Transverse colon (tissue), 4 donors: ENCODE data around the gene FGGY. TPM values are rescaled to one million over a fixed set of nuclear protein-coding genes. Genes with fewer than 3 reads are reported as not detected.
A peak's percentile ranks its signal among the peaks of the same experiment; 100 is the strongest.

Experiments used
- DNase-seq: peaks from one replicate; pipeline ENCODE4 v3.0.0-alpha.2; 2019
- H3K27ac ChIP-seq, 4 donors: fragments of 200-600 bp; sonication (generic); 2 replicates each; pipeline ENCODE4 v1.5.1; 2016 to 2018; ENCODE audit warnings: inconsistent platforms in 4 of 4
- H3K27me3 ChIP-seq: fragments of 200-600 bp; sonication (generic); 2 replicates; pipeline ENCODE4 v1.5.1; 2017; ENCODE audit warnings: inconsistent platforms
- H3K36me3 ChIP-seq, 4 donors: fragments of 200-600 bp; sonication (generic); 2 replicates each; pipeline ENCODE4 v1.5.1; 2017 to 2019; ENCODE audit warnings: inconsistent platforms in 4 of 4
- H3K4me1 ChIP-seq, 4 donors: fragments of 200-600 bp; sonication (generic); 2 replicates each; pipeline ENCODE4 v1.5.1; 2017 to 2020; ENCODE audit warnings: inconsistent platforms in 4 of 4
- H3K4me3 ChIP-seq, 4 donors: fragments of 200-600 bp; sonication (generic); 1 replicate in 1 of 4; 2 replicates in 3 of 4; pipeline versions ENCODE4 v1.5.1 to v1.6.1; 2017 to 2019; ENCODE audit warnings: inconsistent platforms in 4 of 4
- H3K9me3 ChIP-seq, 2 donors: fragments of 200-600 bp; sonication (generic); 2 replicates each; pipeline ENCODE4 v1.5.1; 2017 to 2019; ENCODE audit warnings: inconsistent platforms in 2 of 2
- CTCF ChIP-seq, 5 experiments: fragments of 200-600 bp in 3 of 5; fragments of 450-650 bp in 2 of 5; sonication (generic) in 3 of 5; IDR thresholded peaks; 1 replicate in 2 of 5; 2 replicates in 3 of 5; pipeline ENCODE4 v1.5.1; 2016 to 2017; ENCODE audit warnings: antibody characterized with exemption in 5 of 5, inconsistent platforms in 3 of 5, mild to moderate bottlenecking in 2 of 5, moderate library complexity in 1 of 5
- EP300 ChIP-seq: sonication (generic); formaldehyde crosslinking; IDR thresholded peaks from one replicate; pipeline ENCODE4 v1.6.1; 2017; ENCODE audit warnings: antibody characterized with exemption, low read depth
- POLR2A ChIP-seq: fragments of 450-650 bp; IDR thresholded peaks from one replicate; pipeline ENCODE4 v1.6.1; 2016; ENCODE audit warnings: antibody characterized with exemption, mild to moderate bottlenecking, moderate library complexity
- POLR2AphosphoS5 ChIP-seq, 3 donors: sonication (generic); formaldehyde crosslinking; IDR thresholded peaks; one replicate each; pipeline ENCODE4 v1.6.1; 2016; ENCODE audit warnings: antibody characterized with exemption in 3 of 3
- WGBS, 2 donors: methylation state at CpG; one replicate each; pipeline ENCODE4 v1.1.5; 2018; ENCODE audit warnings: low coverage in 1 of 2; 5-methylcytosine and 5-hydroxymethylcytosine counted together
- in situ Hi-C, 4 donors: fragments of 200-750 bp; cut with MboI; loops; one replicate each; pipeline versions ENCODE4 v1.15.0 to v1.15.1; 2017; ENCODE audit warnings: low sequenced_read_pairs in 3 of 4, low pct_ligation_motif_present in 1 of 4, low pct_unique_long_range_greater_than_20kb in 1 of 4
- intact Hi-C: fragments of 100-400 bp; cut with DNase I; formaldehyde crosslinking; loops from one replicate; pipeline ENCODE4 v1.15.1; 2023; ENCODE audit warnings: low total_unique reads
- total RNA-seq, 4 donors: library from RNA; depleted of rRNA; stranded (reverse); fragments of >200 nt; gene quantifications; one replicate each; pipeline ENCODE4 v1.1.0, GENCODE V29; 2016

FGGY gene
- total RNA-seq, 4 donors from 2014 or later = 18.2 to 97.7 (median 27.1) TPM

GRCh38 chr1:59564192-59564891, 267.4 kb downstream of the FGGY start:
- no peak for TF ChIP-seq CTCF (IDR thresholded peaks at IDR 0.05)
- TF ChIP-seq POLR2A = no peak
- no peak for TF ChIP-seq POLR2AphosphoS5 (IDR thresholded peaks at IDR 0.05)
- TF ChIP-seq EP300 = no peak
- H3K36me3 ChIP-seq = no peaks in the 10 kb centered on the region
- H3K4me3 ChIP-seq = no peak overlapping the region
- H3K27ac ChIP-seq = no peak overlapping the region
- in situ Hi-C loops (no loop called here), intact Hi-C loops (no loop called here)
- no peaks in the 10 kb centered on the region for H3K4me1 ChIP-seq
- H3K9me3 ChIP-seq = no peaks in the 10 kb centered on the region
- DNase-seq = no peak
- WGBS, 2 donors = 74% methylated on average over 5 to 6 of the region's 6 CpGs
- no peaks in the 10 kb centered on the region for H3K27me3 ChIP-seq

GRCh38 chr1:59565611-59566410, 268.9 kb downstream of the FGGY start:
- in situ Hi-C loops (no loop called here), intact Hi-C loops (no loop called here)
- 67 to 74% methylated on average over 4 to 5 of the region's 5 CpGs for WGBS, 2 donors
- peaks cover 0 to 12% (median 0%) of the 10 kb centered on the region in 4 donors for H3K4me1 ChIP-seq
- no peaks in the 10 kb centered on the region for H3K36me3 ChIP-seq
- H3K4me3 ChIP-seq = no peak overlapping the region
- no peaks in the 10 kb centered on the region for H3K27me3 ChIP-seq
- TF ChIP-seq POLR2A (no peak), POLR2AphosphoS5 (IDR thresholded peaks at IDR 0.05) (peak; percentile 23 to 81 (median 57))
- DNase-seq = peak; percentile 15
- peak overlapping the region; percentile 27 to 55 (median 42) for H3K27ac ChIP-seq
- no peaks in the 10 kb centered on the region for H3K9me3 ChIP-seq

DNA sequence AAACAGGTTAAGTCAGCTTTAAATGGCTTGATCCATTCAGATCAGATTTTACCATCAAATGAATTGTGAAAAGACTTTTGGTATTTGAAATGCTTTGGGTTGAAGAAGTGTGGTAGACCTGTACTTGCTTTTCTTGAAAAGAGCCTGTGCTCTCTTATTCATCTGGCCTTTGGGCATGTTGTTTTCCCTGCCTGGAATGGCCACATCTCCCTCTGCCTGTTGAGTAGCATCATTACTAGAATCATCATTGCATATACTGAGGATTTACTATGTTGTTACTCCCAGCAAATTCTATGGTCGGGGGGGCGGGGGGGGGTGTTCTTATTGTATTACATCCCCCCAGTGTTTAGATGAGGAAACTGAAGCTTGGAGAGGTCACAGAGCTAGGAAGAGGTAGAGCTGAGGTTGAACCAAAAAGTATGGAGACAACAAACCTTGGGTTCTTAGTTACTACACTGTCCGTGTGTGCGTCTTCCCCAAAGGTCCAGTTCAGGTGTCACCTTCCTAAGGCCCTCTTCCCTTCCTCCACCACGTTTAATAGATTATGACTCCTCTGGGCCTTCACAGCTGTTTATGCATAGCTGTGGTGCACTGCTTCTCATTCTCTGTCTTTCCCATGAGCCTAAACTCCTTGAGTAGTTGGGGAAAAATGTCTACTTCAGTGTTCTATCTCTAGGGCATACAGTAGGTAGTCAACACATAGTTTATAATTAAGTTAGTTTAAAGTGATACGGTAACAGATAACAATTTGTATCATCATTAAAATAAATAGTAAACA, 271.5 kb downstream of the FGGY start:
- no peak for DNase-seq
- Histone ChIP-seq H3K4me1 (peaks cover 0 to 17% (median 0%) of the 10 kb centered on the region in 4 donors), H3K36me3 (no peaks in the 10 kb centered on the region), H3K27ac (no peak overlapping the region), H3K27me3 (no peaks in the 10 kb centered on the region), H3K4me3 (no peak overlapping the region), H3K9me3 (no peaks in the 10 kb centered on the region)
- intact Hi-C loops (no loop called here), in situ Hi-C loops (no loop called here)
- TF ChIP-seq EP300 = no peak
- no peak for TF ChIP-seq CTCF (IDR thresholded peaks at IDR 0.05)
- TF ChIP-seq POLR2A = no peak
- no peak for TF ChIP-seq POLR2AphosphoS5 (IDR thresholded peaks at IDR 0.05)
- 84 to 88% methylated on average over 5 to 6 of the region's 6 CpGs for WGBS, 2 donors

DNA sequence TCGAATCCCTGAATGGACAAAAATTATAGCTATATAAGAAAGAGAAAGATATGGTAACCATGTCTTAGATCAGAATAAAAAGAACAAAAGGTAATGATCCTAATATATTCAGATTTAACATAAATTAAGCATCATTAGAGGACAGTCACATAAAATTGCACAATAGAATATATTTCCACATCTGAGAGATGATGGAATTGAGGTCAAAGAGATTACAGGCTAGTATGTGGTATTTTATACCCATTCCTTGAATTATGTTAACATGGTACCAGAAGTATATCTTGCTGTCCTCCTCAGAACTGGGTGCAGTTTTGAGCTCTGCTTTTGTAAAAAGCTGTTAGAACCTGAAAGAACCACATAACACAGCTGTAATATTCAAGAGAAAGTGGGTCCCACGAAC, 272.3 kb downstream of the FGGY start:
- intact Hi-C loops (no loop called here), in situ Hi-C loops (no loop called here)
- Histone ChIP-seq H3K4me3 (no peak overlapping the region), H3K9me3 (peaks cover 4 to 6% of the 10 kb centered on the region in 2 donors), H3K36me3 (peaks cover 0 to 3% (median 0%) of the 10 kb centered on the region in 4 donors), H3K27ac (no peak overlapping the region), H3K4me1 (peaks cover 0 to 17% (median 0%) of the 10 kb centered on the region in 4 donors), H3K27me3 (no peaks in the 10 kb centered on the region)
- no peak for DNase-seq
- 79 to 87% methylated on average over 1 to 2 of the region's 2 CpGs for WGBS, 2 donors
- no peak for TF ChIP-seq EP300
- TF ChIP-seq POLR2AphosphoS5 (IDR thresholded peaks at IDR 0.05) = no peak
- no peak for TF ChIP-seq CTCF (IDR thresholded peaks at IDR 0.05)
- no peak for TF ChIP-seq POLR2A
